GM10266 (cell line): Measurements from ENCODE around the gene DSE.

Source experiments
- DNase-seq: peaks from one replicate; pipeline ENCODE4 v3.0.0; 2012; ENCODE audit errors: extremely low spot score
- TF ChIP-seq, protein P1 (sequence below): IDR thresholded peaks from 2 replicates; pipeline ENCODE4 v1.5.1; 2012; ENCODE audit warnings: mild to moderate bottlenecking, low read depth; ENCODE audit not compliant: control insufficient read depth, insufficient read depth; ENCODE audit errors: missing control alignments

Gene DSE

DNA sequence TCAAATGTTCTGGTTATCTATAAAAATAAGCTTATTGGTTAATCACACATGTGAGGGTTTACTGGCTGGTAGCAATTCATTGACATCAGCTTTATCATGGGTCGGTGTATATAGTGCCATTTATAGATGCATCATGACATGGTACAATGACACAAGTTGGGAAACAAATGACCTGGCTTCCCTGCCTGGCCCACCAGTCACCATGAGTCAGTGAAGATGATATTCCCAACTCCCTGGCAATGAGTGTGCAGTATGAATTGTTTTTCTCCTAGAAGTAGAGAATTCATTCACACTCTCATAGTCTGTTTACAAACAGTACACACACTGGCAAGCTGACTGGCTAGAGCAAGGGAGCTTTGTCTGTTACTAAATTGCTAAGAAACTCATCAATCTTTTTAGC lies 53.3 kb downstream of the DSE start:
- TF ChIP-seq, protein P1, sequence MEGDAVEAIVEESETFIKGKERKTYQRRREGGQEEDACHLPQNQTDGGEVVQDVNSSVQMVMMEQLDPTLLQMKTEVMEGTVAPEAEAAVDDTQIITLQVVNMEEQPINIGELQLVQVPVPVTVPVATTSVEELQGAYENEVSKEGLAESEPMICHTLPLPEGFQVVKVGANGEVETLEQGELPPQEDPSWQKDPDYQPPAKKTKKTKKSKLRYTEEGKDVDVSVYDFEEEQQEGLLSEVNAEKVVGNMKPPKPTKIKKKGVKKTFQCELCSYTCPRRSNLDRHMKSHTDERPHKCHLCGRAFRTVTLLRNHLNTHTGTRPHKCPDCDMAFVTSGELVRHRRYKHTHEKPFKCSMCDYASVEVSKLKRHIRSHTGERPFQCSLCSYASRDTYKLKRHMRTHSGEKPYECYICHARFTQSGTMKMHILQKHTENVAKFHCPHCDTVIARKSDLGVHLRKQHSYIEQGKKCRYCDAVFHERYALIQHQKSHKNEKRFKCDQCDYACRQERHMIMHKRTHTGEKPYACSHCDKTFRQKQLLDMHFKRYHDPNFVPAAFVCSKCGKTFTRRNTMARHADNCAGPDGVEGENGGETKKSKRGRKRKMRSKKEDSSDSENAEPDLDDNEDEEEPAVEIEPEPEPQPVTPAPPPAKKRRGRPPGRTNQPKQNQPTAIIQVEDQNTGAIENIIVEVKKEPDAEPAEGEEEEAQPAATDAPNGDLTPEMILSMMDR = no peak
- no peak for DNase-seq

DNA sequence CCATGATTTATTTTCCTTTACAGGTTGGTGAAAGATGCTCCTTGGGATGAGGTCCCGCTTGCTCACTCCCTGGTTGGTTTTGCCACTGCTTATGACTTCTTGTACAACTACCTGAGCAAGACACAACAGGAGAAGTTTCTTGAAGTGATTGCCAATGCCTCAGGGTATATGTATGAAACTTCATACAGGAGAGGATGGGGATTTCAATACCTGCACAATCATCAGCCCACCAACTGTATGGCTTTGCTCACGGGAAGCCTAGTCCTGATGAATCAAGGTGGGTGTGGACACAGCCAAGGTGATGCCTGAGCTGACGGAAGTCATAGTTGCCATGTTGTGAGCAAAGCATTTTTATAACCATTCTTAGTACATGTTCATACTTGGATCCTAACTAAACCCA lies 55.8 kb downstream of the DSE start:
- no peak for DNase-seq
- TF ChIP-seq, protein P1 = no peak

DNA sequence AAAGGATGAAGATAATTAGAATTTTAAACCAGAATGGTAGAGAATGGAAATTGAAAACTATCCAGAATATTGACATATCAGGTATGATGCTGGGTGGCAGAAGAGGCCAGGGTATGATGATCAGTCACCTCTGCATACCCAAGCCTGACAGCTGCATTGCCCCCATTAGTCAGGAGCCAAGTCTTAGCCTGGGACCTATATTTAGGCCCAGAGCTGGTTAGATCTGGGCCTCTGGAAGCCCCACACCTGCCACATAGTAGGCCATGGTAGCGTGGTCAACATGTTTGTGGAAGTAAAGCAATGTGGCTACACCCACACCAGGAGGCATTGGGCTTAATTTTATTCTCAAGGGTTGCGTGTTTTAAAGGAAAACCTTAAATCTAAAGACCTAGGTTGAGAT lies 58.4 kb downstream of the DSE start:
- no peak for DNase-seq
- TF ChIP-seq, protein P1 = no peak

DNA sequence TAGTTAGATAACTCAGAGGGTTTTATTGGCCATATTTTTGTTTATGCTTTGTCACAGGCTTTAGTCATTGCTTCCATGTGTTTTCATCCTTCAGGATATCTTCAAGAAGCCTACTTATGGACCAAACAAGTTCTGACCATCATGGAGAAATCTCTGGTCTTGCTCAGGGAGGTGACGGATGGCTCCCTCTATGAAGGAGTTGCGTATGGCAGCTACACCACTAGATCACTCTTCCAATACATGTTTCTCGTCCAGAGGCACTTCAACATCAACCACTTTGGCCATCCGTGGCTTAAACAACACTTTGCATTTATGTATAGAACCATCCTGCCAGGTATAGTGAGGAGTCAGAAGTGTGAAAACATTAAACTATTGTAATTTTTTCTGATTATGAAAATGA lies 60.1 kb downstream of the DSE start:
- TF ChIP-seq, protein P1 = no peak
- DNase-seq = no peak

DNA sequence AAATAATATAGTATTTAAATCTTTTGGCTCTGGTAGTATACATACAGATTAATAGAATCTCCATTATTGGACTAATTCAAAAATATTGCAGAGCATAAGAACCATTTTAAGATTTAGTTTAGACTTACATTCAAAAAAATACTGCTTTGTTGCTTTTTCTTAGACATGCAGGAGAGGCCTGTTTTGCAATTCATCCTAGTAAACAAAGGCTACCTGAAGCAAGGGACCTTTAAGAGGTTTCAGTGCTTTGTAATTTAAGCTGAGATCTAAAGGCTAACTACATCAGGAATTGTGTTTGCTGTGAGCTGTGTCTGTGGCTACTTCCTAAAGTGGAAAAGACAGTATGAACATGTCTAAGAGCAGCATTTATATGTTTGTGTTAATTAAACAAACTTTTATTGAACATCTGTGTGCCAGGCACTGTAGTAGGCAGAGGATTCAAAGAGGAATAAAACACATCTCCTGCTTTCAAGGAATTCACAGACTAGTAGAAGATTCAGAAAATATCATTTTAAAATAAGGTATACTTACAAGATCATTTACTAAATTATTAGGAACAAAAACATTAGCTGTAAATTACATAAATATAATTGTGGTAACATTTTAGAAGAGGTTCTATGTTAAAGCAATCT lies 61.3 kb downstream of the DSE start:
- DNase-seq = no peak
- TF ChIP-seq, protein P1 = no peak

DNA sequence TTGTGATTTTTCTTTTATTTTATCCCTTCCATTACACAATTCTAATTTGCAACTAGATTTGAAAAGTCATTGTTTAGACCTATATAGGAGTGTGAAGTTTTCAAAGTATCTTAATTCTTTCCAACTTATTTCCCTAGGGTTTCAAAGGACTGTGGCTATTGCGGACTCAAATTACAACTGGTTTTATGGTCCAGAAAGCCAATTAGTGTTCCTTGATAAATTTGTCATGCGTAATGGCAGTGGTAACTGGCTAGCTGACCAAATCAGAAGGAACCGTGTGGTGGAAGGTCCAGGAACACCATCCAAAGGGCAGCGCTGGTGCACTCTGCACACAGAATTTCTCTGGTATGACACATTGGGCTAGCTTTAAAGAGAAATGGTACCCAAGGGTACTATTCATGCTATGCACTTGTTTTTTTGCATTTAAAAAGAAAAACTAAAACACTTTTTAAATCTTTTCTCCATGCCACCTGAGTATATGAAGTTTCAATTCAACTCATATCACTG lies 62.5 kb downstream of the DSE start:
- no peak for DNase-seq
- TF ChIP-seq, protein P1 = no peak

DNA sequence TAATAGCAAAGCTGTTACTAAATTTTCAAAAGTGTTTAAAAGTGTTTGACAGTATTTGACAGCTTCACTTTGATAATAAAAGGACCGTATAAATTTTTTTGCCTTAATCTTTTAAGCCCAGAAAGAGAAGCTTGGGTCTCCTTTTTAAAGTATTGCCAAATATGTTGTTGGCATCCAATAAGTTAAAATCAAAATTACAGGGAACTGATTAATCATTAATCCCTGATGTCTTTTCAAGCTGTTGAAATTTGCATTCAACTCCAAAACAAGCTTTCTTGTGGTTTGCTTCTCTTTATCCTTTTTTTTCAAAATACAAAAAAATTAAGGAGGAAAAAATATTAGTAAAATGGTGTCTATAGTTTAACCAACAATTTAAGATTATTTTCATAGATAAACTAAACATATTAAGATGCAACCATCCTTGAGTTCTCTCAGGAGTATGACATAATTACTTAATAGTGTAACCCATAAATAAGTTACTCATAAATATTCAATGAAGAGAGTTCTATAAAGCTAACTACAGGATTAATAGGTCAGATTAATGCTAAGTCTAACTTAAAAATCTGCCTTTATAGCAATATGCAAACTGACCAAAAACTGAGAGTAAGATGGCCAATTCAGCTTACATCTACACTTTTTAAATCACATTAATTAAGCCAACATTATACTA lies 63.4 kb downstream of the DSE start:
- TF ChIP-seq, protein P1 = no peak

More for the DNA sequence above, 63.4 kb downstream of the DSE start:
- no peak for DNase-seq
